ENCODE measurements around the gene HSPD1. TPM values are rescaled to one million over a fixed set of nuclear protein-coding genes. Genes with fewer than 3 reads are reported as not detected.

HSPD1 gene
- polyA plus RNA-seq, 2 of the 4 experiments (the other 2 are of a cell fraction) = 790 to 882 TPM

GRCh38 chr2:197515739-197516392, 16.2 kb upstream of the HSPD1 start, which contains the start of gene MOB4:
MOB4 (plus strand) TSS chr2:197516066; CDS start chr2:197516087, 21 bp downstream.
- WGBS (ENCODE audit: missing lambda C conversion rate) = 1% methylated on average over 10 of the region's 66 CpGs
- Histone ChIP-seq H3K4me2 (peak within 1 kb of the TSS; percentile 89), H3K27ac (peak within 1 kb of the TSS; percentile 94 to 98), H3K4me3 (peak within 1 kb of the TSS; percentile 80), H3K9me3 (no peaks in the 10 kb centered on the region), H3K4me1 (peaks cover 13% of the 10 kb centered on the region)
- DNase-seq (ENCODE audit: low read depth in 1 of 2, low spot score in 1 of 2) = peak; percentile 73 to 96
- ATAC-seq = peak; percentile 97 to 98
- no peak for FAIRE-seq
- CTCF ChIA-PET = interaction anchor here (1.0 to 1.3 kb wide), 2 partner anchors 33 to 84 kb away, joined by 3 read pairs; no protein-coding TSS in a partner anchor
- TF ChIP-seq GATA3 (IDR thresholded peaks at IDR 0.05; ENCODE audit: borderline replicate concordance) (peak; percentile 34), MAZ (IDR thresholded peaks at IDR 0.05; ENCODE audit: borderline replicate concordance, low read depth, low read length) (0 out of 2 replicates have a peak, but pooled peaks have one; percentile 44), TP53 (CRISPR knock-in tag; IDR thresholded peaks at IDR 0.05) (peak; percentile 79; the same call in 1 of the 2 replicates), FOSL2 (IDR thresholded peaks at IDR 0.05) (no peak), FOSL2 (CRISPR knock-in tag; IDR thresholded peaks at IDR 0.05) (0 out of 2 replicates have a peak, but pooled peaks have one; percentile 7), USF2 (IDR thresholded peaks at IDR 0.05) (0 out of 2 replicates have a peak, but pooled peaks have one; percentile 13), MAX (IDR thresholded peaks at IDR 0.05) (peak; percentile 83), EHMT2 (IDR thresholded peaks at IDR 0.05; ENCODE audit: low read depth) (no peak), FOXS1 (CRISPR knock-in tag; IDR thresholded peaks at IDR 0.05) (peak; percentile 37; the same call in 1 of the 2 replicates), PHF8 (IDR thresholded peaks at IDR 0.05; ENCODE audit: borderline replicate concordance, low read depth) (peak; percentile 93), BCL3 (IDR thresholded peaks at IDR 0.05) (peak; percentile 83), NPAS2 (CRISPR knock-in tag; IDR thresholded peaks at IDR 0.05; ENCODE audit: borderline replicate concordance) (no peak), JUN (IDR thresholded peaks at IDR 0.05) (peak in 1 of 2 experiments; percentile 96; a peak in 3 of 5 replicates), HMGXB4 (CRISPR knock-in tag; IDR thresholded peaks at IDR 0.05; ENCODE audit: borderline replicate concordance) (0 out of 2 replicates have a peak, but pooled peaks have one; percentile 36), PBX3 (IDR thresholded peaks at IDR 0.05) (no peak), KDM5A (IDR thresholded peaks at IDR 0.05) (peak; percentile 77), CBX8 (IDR thresholded peaks at IDR 0.05) (no peak), E2F6 (IDR thresholded peaks at IDR 0.05; ENCODE audit: borderline replicate concordance, low read depth) (peak; percentile 79; the same call in 1 of the 2 replicates), ZNF302 (CRISPR knock-in tag; IDR thresholded peaks at IDR 0.05) (no peak), POLR2A (IDR thresholded peaks at IDR 0.05; ENCODE audit: low read length) (peak; percentile 87)
- POLR2A ChIA-PET = interaction anchor here (0.6 to 3.0 kb wide), 15 partner anchors 8 to 1183 kb away, joined by 3 to 57 read pairs (median 4); partner anchors contain the start of genes COQ10B, HSPD1, HSPE1 and SF3B1
